Liver (tissue), 9 donors: Measurements from ENCODE around the gene LSM2. TPM values are rescaled to one million over a fixed set of nuclear protein-coding genes. Genes with fewer than 3 reads are reported as not detected.

Experiments used
- DNase-seq: peaks from one replicate; pipeline ENCODE4 v3.0.0-alpha.2; 2017; ENCODE audit warnings: low spot score
- H3K27ac ChIP-seq, 2 donors: one replicate each; pipeline ENCODE4 v1.7.0; 2013; ENCODE audit warnings: inconsistent platforms in 2 of 2, low read length in 2 of 2, control low read depth in 1 of 2, low read depth in 1 of 2, mild to moderate bottlenecking in 1 of 2
- H3K27me3 ChIP-seq, 4 donors: one replicate each; pipeline versions ENCODE4 v1.6.1 to v1.7.0; 2013; ENCODE audit warnings: low read length in 3 of 4, inconsistent platforms in 1 of 4, mild to moderate bottlenecking in 1 of 4, moderate library complexity in 1 of 4; ENCODE audit not compliant: control insufficient read depth in 4 of 4, insufficient read depth in 4 of 4
- H3K36me3 ChIP-seq, 4 donors: one replicate each; pipeline versions ENCODE4 v1.6.1 to v1.7.0; 2013; ENCODE audit warnings: low read length in 3 of 4, mild to moderate bottlenecking in 3 of 4, low read depth in 1 of 4, moderate library complexity in 1 of 4; ENCODE audit not compliant: control insufficient read depth in 4 of 4, insufficient read depth in 3 of 4
- H3K4me1 ChIP-seq, 4 donors: one replicate each; pipeline versions ENCODE4 v1.6.1 to v1.7.0; 2013; ENCODE audit warnings: low read length in 3 of 4, mild to moderate bottlenecking in 3 of 4, moderate library complexity in 1 of 4; ENCODE audit not compliant: control insufficient read depth in 4 of 4, insufficient read depth in 4 of 4
- H3K4me3 ChIP-seq, 3 donors: one replicate each; pipeline versions ENCODE4 v1.6.1 to v1.7.0; 2013; ENCODE audit warnings: low read length in 3 of 3, control low read depth in 1 of 3, low read depth in 1 of 3, mild to moderate bottlenecking in 1 of 3
- H3K9ac ChIP-seq, 2 donors: one replicate each; pipeline ENCODE4 v1.7.0; 2013; ENCODE audit warnings: low read length in 2 of 2, mild to moderate bottlenecking in 2 of 2, moderate library complexity in 2 of 2, control low read depth in 1 of 2, low read depth in 1 of 2
- H3K9me3 ChIP-seq, 4 donors: one replicate each; pipeline versions ENCODE4 v1.6.1 to v1.7.0; 2013; ENCODE audit warnings: low read length in 3 of 4; ENCODE audit not compliant: control insufficient read depth in 4 of 4
- ATF3 ChIP-seq: IDR thresholded peaks from 2 replicates; pipeline ENCODE4 v1.6.1; 2016; ENCODE audit warnings: antibody characterized with exemption
- CTCF ChIP-seq: fragments of 150-350 bp; IDR thresholded peaks from 2 replicates; pipeline ENCODE4 v1.5.1; 2017; ENCODE audit warnings: improper control_type of control experiment, low read depth, low read length; ENCODE audit not compliant: missing input control
- EGR1 ChIP-seq, 2 donors: IDR thresholded peaks; 2 replicates each; pipeline ENCODE4 v1.6.1; 2016 to 2018; ENCODE audit warnings: antibody characterized with exemption in 2 of 2, low read depth in 2 of 2
- FOXA1 ChIP-seq: IDR thresholded peaks from 2 replicates; pipeline ENCODE4 v1.6.1; 2016; ENCODE audit warnings: antibody characterized with exemption
- FOXA2 ChIP-seq: IDR thresholded peaks from 2 replicates; pipeline ENCODE4 v1.6.1; 2016; ENCODE audit warnings: antibody characterized with exemption
- GABPA ChIP-seq, 2 donors: IDR thresholded peaks in 1 of 2; conservative IDR thresholded peaks in 1 of 2; 2 replicates each; pipeline ENCODE4 v1.6.1; 2016; ENCODE audit warnings: antibody characterized with exemption in 2 of 2, mild to moderate bottlenecking in 1 of 2, moderate library complexity in 1 of 2
- HNF4A ChIP-seq, 2 donors: conservative IDR thresholded peaks; 2 replicates each; pipeline ENCODE4 v1.6.1; 2016; ENCODE audit warnings: antibody characterized with exemption in 2 of 2, mild to moderate bottlenecking in 2 of 2
- HNF4G ChIP-seq: IDR thresholded peaks from 2 replicates; pipeline ENCODE4 v1.6.1; 2016; ENCODE audit warnings: antibody characterized with exemption
- JUND ChIP-seq, 2 donors: IDR thresholded peaks; 2 replicates each; pipeline ENCODE4 v1.6.1; 2016; ENCODE audit warnings: antibody characterized with exemption in 2 of 2
- NR2F2 ChIP-seq: IDR thresholded peaks from 2 replicates; pipeline ENCODE4 v1.6.1; 2016; ENCODE audit warnings: antibody characterized with exemption
- RAD21 ChIP-seq, 2 donors: IDR thresholded peaks; 2 replicates each; pipeline ENCODE4 v1.6.1; 2016; ENCODE audit warnings: antibody characterized with exemption in 2 of 2, mild to moderate bottlenecking in 2 of 2
- RXRA ChIP-seq, 2 donors: IDR thresholded peaks; 2 replicates each; pipeline ENCODE4 v1.6.1; 2017 to 2018; ENCODE audit warnings: antibody characterized with exemption in 2 of 2, mild to moderate bottlenecking in 1 of 2
- SP1 ChIP-seq: IDR thresholded peaks from 2 replicates; pipeline ENCODE4 v1.6.1; 2018; ENCODE audit warnings: antibody characterized with exemption, mild to moderate bottlenecking
- TAF1 ChIP-seq: conservative IDR thresholded peaks from 2 replicates; pipeline ENCODE4 v1.6.1; 2016; ENCODE audit warnings: antibody characterized with exemption, mild to moderate bottlenecking
- YY1 ChIP-seq: IDR thresholded peaks from 2 replicates; pipeline ENCODE4 v1.6.1; 2016; ENCODE audit warnings: antibody characterized with exemption, mild to moderate bottlenecking
- WGBS: extraction: QIAGEN DNeasy Blood & Tissue Kit; methylation state at CpG from one replicate; pipeline ENCODE4 v1.1.7; 2013; 5-methylcytosine and 5-hydroxymethylcytosine counted together
- polyA plus RNA-seq, 2 donors: library from polyadenylated mRNA; stranded (reverse) in 1 of 2; unstranded in 1 of 2; fragments of 200-250 nt in 1 of 2; fragments of >200 nt in 1 of 2; fragmentation: Nextera tagmentation in 1 of 2; extraction: Ambion mirVana in 1 of 2; gene quantifications; one replicate each; pipeline versions ENCODE4 v1.2.1 to v1.2.3, GENCODE V29; 2013 to 2015
- total RNA-seq, 2 donors: library from RNA; depleted of rRNA; stranded (reverse); fragments of >200 nt; gene quantifications; one replicate each; pipeline ENCODE4 v1.2.3, GENCODE V29; 2014
- TF ChIP-seq, protein P1 (sequence below): IDR thresholded peaks from 2 replicates; pipeline ENCODE4 v1.6.1; 2016; ENCODE audit warnings: antibody characterized with exemption, mild to moderate bottlenecking
- TF ChIP-seq, protein P2 (sequence below): IDR thresholded peaks from 2 replicates; pipeline ENCODE4 v1.6.1; 2016; ENCODE audit warnings: antibody characterized with exemption
- TF ChIP-seq, protein P3 (sequence below): IDR thresholded peaks from 2 replicates; pipeline ENCODE4 v1.6.1; 2016; ENCODE audit warnings: antibody characterized with exemption
- donor health status: healthy.
- donor health status: healthy.
- donor health status: healthy.
- donor health status: healthy.
- donor health status: healthy.

LSM2 gene
- total and polyA plus RNA-seq, 4 donors: 7.3 to 18.7 (median 15.5) TPM

DNA sequence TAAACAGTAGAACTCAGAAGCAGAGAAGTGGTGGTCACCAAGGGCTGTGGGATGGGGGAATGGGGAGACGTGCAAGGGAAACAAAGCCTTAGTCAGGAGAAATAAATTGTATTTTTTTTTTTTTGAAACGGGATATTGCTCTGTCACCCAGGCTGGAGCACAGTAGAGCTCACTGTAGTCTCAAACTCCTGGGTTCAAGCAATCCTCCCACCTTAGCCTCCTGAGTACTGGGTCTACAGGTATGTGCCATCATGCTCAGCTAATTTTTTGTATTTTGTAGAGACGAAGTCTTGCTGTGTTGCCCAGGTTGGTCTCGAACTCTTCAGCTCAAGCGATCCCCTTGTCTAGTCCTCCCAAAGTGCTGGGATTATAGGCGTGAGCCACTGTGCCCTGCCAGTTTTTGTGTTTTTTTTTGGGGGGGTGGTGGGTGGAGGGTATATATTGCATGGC lies 24.1 kb upstream of the LSM2 start:
- Histone ChIP-seq H3K27me3 (no peaks in the 10 kb centered on the region), H3K4me3 (peak overlapping the region; percentile 41 to 79 (median 54)), H3K27ac (peak overlapping the region; percentile 73 to 85), H3K36me3 (no peaks in the 10 kb centered on the region), H3K9ac (peak overlapping the region; percentile 38 to 95), H3K9me3 (no peaks in the 10 kb centered on the region), H3K4me1 (peaks cover 1 to 17% (median 10%) of the 10 kb centered on the region in 4 donors)
- DNase-seq: no peak
- 55% methylated on average over 6 of the region's 6 CpGs for WGBS
- TF ChIP-seq, protein P1, sequence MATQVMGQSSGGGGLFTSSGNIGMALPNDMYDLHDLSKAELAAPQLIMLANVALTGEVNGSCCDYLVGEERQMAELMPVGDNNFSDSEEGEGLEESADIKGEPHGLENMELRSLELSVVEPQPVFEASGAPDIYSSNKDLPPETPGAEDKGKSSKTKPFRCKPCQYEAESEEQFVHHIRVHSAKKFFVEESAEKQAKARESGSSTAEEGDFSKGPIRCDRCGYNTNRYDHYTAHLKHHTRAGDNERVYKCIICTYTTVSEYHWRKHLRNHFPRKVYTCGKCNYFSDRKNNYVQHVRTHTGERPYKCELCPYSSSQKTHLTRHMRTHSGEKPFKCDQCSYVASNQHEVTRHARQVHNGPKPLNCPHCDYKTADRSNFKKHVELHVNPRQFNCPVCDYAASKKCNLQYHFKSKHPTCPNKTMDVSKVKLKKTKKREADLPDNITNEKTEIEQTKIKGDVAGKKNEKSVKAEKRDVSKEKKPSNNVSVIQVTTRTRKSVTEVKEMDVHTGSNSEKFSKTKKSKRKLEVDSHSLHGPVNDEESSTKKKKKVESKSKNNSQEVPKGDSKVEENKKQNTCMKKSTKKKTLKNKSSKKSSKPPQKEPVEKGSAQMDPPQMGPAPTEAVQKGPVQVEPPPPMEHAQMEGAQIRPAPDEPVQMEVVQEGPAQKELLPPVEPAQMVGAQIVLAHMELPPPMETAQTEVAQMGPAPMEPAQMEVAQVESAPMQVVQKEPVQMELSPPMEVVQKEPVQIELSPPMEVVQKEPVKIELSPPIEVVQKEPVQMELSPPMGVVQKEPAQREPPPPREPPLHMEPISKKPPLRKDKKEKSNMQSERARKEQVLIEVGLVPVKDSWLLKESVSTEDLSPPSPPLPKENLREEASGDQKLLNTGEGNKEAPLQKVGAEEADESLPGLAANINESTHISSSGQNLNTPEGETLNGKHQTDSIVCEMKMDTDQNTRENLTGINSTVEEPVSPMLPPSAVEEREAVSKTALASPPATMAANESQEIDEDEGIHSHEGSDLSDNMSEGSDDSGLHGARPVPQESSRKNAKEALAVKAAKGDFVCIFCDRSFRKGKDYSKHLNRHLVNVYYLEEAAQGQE: no peak
- TF ChIP-seq ATF3 (no peak), NR2F2 (no peak)

- peak overlapping the region; percentile 36 to 79 (median 54) for H3K4me3 ChIP-seq
- no peak for DNase-seq
- TF ChIP-seq FOXA2 (no peak), NR2F2 (no peak), HNF4G (no peak), RAD21 (IDR thresholded peaks at IDR 0.05) (peak; percentile 76 to 77), TAF1 (no peak), EGR1 (IDR thresholded peaks at IDR 0.05; ENCODE audit: low read depth in 2 of 2) (no peak), CTCF (peak; percentile 34), HNF4A (conservative IDR thresholded peaks at IDR 0.05) (peak in 1 of 2 donors; percentile 4), SP1 (no peak), FOXA1 (no peak), RXRA (IDR thresholded peaks at IDR 0.05) (peak in 1 of 2 donors; percentile 6), GABPA (IDR thresholded peaks at IDR 0.05 in 1 of 2, conservative IDR thresholded peaks at IDR 0.05 in 1 of 2) (no peak), JUND (IDR thresholded peaks at IDR 0.05) (peak in 1 of 2 donors; percentile 4), YY1 (peak; percentile 4), ATF3 (no peak)
- TF ChIP-seq, protein P1: no peak
- TF ChIP-seq, protein P2, sequence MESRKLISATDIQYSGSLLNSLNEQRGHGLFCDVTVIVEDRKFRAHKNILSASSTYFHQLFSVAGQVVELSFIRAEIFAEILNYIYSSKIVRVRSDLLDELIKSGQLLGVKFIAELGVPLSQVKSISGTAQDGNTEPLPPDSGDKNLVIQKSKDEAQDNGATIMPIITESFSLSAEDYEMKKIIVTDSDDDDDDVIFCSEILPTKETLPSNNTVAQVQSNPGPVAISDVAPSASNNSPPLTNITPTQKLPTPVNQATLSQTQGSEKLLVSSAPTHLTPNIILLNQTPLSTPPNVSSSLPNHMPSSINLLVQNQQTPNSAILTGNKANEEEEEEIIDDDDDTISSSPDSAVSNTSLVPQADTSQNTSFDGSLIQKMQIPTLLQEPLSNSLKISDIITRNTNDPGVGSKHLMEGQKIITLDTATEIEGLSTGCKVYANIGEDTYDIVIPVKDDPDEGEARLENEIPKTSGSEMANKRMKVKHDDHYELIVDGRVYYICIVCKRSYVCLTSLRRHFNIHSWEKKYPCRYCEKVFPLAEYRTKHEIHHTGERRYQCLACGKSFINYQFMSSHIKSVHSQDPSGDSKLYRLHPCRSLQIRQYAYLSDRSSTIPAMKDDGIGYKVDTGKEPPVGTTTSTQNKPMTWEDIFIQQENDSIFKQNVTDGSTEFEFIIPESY: no peak
- TF ChIP-seq, protein P3, sequence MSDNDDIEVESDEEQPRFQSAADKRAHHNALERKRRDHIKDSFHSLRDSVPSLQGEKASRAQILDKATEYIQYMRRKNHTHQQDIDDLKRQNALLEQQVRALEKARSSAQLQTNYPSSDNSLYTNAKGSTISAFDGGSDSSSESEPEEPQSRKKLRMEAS: peak; percentile 9
- 3% methylated on average over 11 of the region's 15 CpGs for WGBS
- H3K36me3 ChIP-seq: no peaks in the 10 kb centered on the region
- peak overlapping the region; percentile 42 to 95 for H3K9ac ChIP-seq
- peak overlapping the region; percentile 73 to 85 for H3K27ac ChIP-seq
- H3K9me3 ChIP-seq: no peaks in the 10 kb centered on the region
- peaks cover 1 to 16% (median 9%) of the 10 kb centered on the region in 4 donors for H3K4me1 ChIP-seq
- H3K27me3 ChIP-seq: no peaks in the 10 kb centered on the region
Measured at GRCh38 chr6:31829633-31830283, 23.0 kb upstream of the LSM2 start.
